COLO829 (cell line): ENCODE results near the gene SIMC1.
"Not testable (repeated sequence)": the region's sequence is repeated elsewhere in the genome, so short reads cannot be mapped to it uniquely, and the experiment has no call there.

ENCODE experiments used
- DNase-seq: peaks from one replicate; pipeline ENCODE4 v3.0.0; 2012; ENCODE audit warnings: low spot score

The SIMC1 gene

DNA sequence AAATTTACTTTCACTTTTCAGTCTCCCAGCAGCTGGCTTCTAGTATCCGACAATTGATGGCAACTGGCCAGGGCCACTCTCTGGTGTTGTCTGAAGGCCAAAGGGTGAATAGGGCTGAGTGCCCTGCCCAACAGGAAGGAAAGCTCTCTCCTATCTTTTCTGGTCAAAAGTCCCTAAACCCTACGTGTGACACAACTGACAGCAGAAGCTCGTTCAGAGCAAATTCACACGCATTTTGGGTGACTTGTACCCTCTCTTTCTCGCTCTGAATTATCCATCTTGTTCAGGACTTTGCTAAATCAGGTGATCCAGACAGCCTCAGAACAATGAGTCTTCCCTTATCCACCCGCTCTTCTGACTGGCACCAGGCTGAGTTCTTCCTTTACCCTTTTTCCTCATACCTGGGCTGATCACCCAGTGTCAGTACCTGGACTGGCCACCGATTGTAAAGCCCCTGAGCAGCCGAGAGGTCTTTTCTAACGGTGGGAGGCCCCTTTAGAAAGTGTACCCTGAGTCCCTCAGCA lies 21.8 kb upstream of the SIMC1 start:
- DNase-seq, result not testable (repeated sequence)

DNA sequence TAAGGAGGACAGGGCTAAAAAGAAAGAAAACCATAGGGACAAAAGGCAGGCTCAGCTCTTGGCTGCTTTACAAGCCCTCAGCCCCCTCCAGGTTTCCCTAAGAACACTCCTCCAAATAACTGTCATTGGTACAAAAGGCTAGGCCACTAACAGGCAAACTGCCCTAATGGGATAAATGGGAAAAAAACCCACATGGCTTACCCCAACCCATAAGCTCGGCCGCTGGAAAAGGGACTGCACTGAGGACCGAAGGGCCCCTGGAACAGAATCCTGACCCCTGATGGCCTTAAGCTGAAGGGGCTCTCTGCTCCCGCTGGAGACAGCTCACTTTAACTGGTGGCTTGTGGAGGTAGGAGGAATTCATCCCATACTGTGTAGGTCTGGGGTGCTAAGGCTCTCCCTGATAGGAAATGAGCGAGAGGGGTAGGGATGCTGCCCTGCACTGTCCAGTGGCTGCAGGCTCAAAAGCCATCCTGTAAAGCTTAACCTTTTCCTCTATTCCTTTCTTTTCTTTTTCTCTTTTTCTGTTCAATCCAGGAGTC lies 21.0 kb upstream of the SIMC1 start:
- DNase-seq, result not testable (repeated sequence)

GRCh38 chr5:176217764-176218163 lies 20.5 kb upstream of the SIMC1 start:
- not testable (repeated sequence) for DNase-seq

GRCh38 chr5:176222006-176222405 lies 16.2 kb upstream of the SIMC1 start:
- DNase-seq, result not testable (repeated sequence)

DNA sequence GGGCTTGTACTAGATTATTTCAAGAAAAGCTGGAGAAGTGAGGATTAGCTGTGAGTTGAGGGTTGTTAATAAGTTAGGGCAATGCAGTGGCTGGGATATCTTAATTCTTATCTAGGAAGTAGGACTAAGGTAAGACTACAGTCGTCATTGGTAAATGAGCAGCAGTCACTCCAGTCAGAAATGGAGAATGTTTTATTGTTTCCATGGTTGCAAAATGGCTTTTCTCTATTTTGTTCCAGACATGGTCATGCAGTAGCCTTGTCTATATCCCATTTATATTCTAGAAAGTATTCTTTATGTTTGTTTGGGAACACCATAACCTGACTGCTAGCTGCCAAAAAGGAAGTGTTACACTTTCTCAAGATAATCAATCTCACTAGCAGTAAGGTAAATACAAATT lies 9.9 kb upstream of the SIMC1 start:
- DNase-seq, result not testable (repeated sequence)

GRCh38 chr5:176233253-176233652 lies 5.0 kb upstream of the SIMC1 start:
- not testable (repeated sequence) for DNase-seq

- DNase-seq, result not testable (repeated sequence)
These were observed 3.1 kb upstream of the SIMC1 start for GRCh38 chr5:176235155-176235554.

DNA sequence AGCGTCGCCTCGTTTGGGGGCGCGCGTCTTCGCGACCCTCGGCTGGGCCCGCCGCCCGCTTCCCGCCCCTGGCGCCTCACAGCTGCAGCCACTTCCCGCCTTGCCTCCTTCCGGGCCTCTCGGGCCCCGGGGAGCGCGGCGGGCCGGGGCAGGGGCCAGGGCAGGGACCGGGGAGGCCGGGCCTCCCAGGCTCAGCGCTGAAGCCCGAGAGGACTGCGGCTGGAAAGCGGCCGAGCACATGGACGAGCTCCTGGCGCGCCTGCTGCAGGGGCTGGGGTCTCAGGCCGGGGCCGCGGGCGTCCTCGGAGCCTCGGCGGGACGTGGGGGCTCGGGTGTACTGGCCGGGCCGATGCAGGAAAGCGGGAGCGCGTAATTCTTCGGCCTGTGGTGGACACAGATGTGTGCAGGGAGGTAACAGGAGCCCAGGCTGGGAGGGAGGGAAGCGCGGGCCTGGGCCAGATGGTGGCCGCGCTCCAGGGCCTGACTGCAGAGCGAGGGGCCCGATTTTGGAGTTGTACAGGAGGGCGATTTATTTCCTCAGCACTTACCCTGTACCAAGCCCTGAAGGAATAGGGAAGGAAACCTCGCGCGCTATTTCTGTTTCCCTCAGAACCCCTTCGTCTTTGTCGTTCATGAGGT lies 540 bp downstream of the SIMC1 start:
- DNase-seq, result not testable (repeated sequence)

GRCh38 chr5:176239304-176239703 lies 1.1 kb downstream of the SIMC1 start:
- not testable (repeated sequence) for DNase-seq

- DNase-seq, result not testable (repeated sequence)
These were observed 6.1 kb downstream of the SIMC1 start for GRCh38 chr5:176244318-176244717.

DNA sequence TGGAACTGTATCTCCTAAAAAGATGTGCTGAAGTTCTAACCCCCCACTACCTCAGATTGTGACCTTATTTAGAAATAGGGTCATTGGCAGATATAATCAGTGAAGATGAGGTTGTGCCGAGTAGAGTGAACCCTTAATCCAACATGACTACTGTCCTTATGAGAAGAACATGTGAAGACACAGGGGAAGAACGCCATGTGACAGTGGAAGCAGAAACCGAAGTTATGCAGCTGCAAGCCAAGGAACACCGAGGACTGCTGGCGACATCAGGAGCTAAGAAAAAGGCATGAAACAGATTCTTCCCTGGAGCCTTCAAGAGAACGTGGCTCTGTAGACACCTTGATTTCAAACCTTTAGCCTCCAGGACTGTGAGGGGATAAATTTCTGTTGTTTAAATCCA lies 6.8 kb downstream of the SIMC1 start:
- not testable (repeated sequence) for DNase-seq

GRCh38 chr5:176245489-176245888 lies 7.3 kb downstream of the SIMC1 start:
- DNase-seq, result not testable (repeated sequence)

- not testable (repeated sequence) for DNase-seq
These were observed 12.5 kb downstream of the SIMC1 start for GRCh38 chr5:176250691-176251090.

DNA sequence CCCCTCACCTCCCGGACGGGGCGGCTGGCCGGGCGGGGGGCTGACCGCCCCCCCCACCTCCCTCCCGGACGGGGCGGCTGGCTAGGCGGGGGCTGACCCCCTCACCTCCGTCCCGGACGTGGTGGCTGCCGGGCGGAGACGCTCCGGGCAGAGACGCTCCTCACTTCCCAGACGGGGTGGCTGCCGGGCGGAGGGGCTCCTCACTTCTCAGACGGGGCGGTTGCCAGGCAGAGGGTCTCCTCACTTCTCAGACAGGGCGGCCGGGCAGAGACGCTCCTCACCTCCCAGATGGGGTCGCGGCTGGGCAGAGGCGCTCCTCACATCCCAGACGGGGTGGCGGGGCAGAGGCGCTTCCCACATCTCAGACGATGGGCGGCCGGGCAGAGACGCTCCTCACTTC lies 13.9 kb downstream of the SIMC1 start:
- not testable (repeated sequence) for DNase-seq

DNA sequence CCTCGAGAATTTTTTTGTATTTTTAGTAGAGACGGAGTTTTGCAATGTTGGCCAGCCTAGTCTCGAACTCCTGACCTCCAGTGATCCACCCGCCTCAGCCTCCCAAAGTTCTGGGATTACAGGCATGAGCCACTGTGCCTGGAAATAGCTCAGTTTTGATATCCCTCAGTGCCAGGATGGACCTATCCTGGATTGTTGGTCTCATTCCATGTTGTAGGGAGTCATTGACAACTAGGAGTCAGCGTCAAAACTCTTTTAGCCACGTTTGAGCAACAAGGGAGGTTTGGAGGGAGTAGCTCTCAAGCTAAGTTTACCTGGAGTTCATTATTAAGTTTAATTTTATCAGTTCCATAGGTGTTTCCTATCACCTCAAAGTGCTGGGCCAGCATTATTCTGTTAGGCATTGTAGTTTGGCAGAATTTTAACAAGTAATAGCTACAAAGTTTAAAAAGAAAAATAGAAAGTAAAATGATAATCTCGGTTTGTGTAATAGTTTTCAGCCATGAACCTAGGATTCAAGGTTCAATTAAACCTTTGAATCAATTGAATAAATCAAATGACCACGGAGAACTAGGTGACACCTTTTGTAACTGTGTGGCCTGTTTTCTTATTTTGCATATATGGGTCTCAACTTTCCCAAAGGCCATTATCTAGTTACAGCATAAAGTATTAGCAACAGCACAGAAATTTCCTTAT lies 15.3 kb downstream of the SIMC1 start:
- not testable (repeated sequence) for DNase-seq

GRCh38 chr5:176254066-176254393 lies 15.8 kb downstream of the SIMC1 start:
- not testable (repeated sequence) for DNase-seq

DNA sequence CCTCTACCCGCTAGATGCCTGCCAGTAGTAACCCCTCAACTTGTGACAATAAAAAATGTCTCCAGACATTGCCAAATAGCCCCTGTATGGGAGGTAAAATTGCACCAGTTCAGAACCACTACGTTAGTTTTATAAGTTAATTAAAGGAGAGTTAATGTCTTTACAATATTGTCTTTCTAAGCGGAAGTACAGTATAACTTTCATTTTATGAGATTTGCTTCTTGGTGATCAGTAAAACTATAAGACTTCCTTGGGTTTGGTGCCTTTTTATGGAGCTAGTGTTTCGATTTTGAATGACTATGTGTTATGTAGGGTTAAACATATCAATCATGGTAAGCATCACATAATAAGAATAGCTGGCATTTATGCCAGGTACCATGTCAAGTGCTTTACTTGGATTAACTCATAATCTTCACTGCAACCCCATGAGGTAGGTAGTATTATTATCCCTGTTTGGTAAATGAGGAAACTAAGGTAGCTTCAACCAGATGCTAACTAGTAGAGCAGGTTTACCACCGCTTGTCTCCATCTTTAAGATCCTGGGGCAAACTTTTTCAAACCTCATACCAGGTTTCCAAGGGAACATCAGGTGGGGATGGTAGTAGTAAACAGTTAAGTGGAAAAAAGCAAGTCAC lies 19.8 kb downstream of the SIMC1 start:
- not testable (repeated sequence) for DNase-seq

- not testable (repeated sequence) for DNase-seq
These were observed 22.5 kb downstream of the SIMC1 start for GRCh38 chr5:176260682-176261081.

- not testable (repeated sequence) for DNase-seq
These were observed 28.2 kb downstream of the SIMC1 start for GRCh38 chr5:176266448-176266847.

DNA sequence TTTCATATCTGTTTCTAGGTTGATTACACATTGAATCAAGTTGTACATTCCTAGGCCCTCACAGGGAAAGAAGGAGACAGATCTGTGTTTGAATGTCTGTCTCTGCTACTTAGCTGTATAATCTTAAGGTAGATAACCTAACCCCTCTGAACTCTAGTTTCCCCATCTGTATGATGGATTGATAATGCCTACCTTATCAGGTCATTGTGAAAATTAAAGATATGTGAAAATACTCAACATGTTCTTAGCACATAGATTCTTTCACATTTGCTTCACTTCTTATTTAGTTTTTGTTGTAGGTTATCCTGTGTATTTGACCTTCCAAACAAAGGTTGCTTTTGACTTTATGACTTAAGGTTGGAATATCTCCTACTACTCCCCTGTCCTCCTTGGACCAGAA lies 50.8 kb downstream of the SIMC1 start:
- not testable (repeated sequence) for DNase-seq

DNA sequence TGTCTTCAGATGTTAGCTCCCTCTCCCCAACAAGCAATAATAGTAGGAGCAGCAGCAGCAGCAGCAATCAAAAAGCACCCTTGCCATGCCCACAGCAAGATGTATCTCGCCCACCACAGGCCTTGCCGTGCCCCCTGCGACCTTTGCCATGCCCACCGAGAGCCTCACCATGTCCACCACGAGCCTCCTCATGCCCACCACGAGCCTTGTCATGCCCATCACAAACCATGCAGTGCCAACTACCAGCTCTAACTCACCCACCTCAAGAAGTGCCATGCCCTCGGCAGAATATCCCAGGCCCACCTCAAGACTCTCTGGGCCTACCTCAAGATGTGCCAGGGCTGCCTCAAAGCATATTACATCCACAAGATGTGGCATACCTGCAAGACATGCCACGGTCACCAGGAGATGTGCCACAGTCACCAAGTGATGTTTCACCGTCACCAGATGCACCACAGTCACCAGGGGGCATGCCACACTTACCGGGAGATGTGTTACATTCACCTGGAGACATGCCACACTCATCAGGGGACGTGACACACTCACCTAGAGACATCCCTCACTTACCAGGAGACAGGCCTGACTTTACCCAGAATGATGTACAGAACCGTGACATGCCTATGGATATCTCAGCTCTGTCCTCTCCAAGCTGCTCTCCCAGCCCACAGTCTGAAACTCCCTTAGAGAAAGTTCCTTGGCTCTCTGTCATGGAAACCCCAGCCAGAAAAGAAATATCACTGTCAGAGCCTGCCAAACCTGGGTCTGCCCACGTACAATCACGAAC lies 52.0 kb downstream of the SIMC1 start:
- DNase-seq, result not testable (repeated sequence)

DNA sequence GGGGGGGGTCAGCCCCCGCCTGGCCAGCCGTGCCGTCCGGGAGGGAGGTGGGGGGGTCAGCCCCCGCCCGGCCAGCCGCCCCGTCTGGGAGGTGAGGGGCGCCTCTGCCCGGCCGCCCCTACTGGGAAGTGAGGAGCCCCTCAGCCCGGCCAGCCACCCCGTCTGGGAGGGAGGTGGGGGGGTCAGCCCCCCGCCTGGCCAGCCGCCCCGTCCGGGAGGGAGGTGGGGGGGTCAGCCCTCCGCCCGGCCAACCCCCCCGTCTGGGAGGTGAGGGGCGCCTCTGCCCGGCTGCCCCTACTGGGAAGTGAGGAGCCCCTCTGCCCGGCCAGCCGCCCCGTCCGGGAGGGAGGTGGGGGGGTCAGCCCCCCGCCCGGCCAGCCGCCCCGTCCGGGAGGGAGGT lies 67.1 kb downstream of the SIMC1 start:
- not testable (repeated sequence) for DNase-seq
